ENCODE data around the gene HBG1.

- peak; percentile 97 for TF ChIP-seq POLR2A (IDR thresholded peaks at IDR 0.05; ENCODE audit: low read length)
- TF ChIP-seq GATA1 (IDR thresholded peaks at IDR 0.05; ENCODE audit: low read depth, low read length), result no peak
These were observed 6.5 kb downstream of the HBG1 start for GRCh38 chr11:5242933-5243815.
